H9 (cell line): Measurements from ENCODE around the gene CYP24A1. TPM values are rescaled to one million over a fixed set of nuclear protein-coding genes. Genes with fewer than 3 reads are reported as not detected.

ENCODE experiments used
- DNase-seq: peaks from one replicate; pipeline ENCODE4 v3.0.0-alpha.2; 2017
- H2AFZ ChIP-seq: one replicate; pipeline ENCODE4 v1.6.1; 2013; ENCODE audit warnings: mild to moderate bottlenecking, low read length, control low read depth, moderate library complexity
- H2AK5ac ChIP-seq: 2 replicates; pipeline ENCODE4 v1.6.1; 2013; ENCODE audit warnings: low read length, control low read depth, mixed read lengths; ENCODE audit not compliant: insufficient read length
- H2BK120ac ChIP-seq: one replicate; pipeline ENCODE4 v1.6.1; 2013; ENCODE audit warnings: low read depth, mild to moderate bottlenecking, low read length, control low read depth, inconsistent platforms; ENCODE audit not compliant: poor library complexity, severe bottlenecking
- H2BK12ac ChIP-seq: 2 replicates; pipeline ENCODE4 v1.6.1; 2013; ENCODE audit warnings: low read length, control low read depth, mixed read lengths, low read depth; ENCODE audit not compliant: insufficient read length
- H2BK15ac ChIP-seq: 2 replicates; pipeline ENCODE4 v1.6.1; 2013; ENCODE audit warnings: low read depth, low read length, control low read depth
- H2BK20ac ChIP-seq: one replicate; pipeline ENCODE4 v1.6.1; 2013; ENCODE audit warnings: low read depth, mild to moderate bottlenecking, low read length, control low read depth, inconsistent platforms; ENCODE audit not compliant: poor library complexity, severe bottlenecking
- H2BK5ac ChIP-seq: 2 replicates; pipeline ENCODE4 v1.6.1; 2013; ENCODE audit warnings: low read length, control low read depth, mixed read lengths; ENCODE audit not compliant: insufficient read length
- H3K14ac ChIP-seq: 2 replicates; pipeline ENCODE4 v1.6.1; 2013; ENCODE audit warnings: low read length, control low read depth; ENCODE audit not compliant: insufficient read depth
- H3K18ac ChIP-seq: 2 replicates; pipeline ENCODE4 v1.6.1; 2013; ENCODE audit warnings: low read depth, mild to moderate bottlenecking, mixed read lengths, low read length, control low read depth; ENCODE audit not compliant: insufficient read length
- H3K23ac ChIP-seq: 2 replicates; pipeline ENCODE4 v1.6.1; 2013; ENCODE audit warnings: low read length, control low read depth, mixed read lengths, low read depth; ENCODE audit not compliant: insufficient read length
- H3K23me2 ChIP-seq: 2 replicates; pipeline ENCODE4 v1.6.1; 2013; ENCODE audit warnings: low read depth, mild to moderate bottlenecking, mixed read lengths, low read length, control low read depth; ENCODE audit not compliant: insufficient read length, poor library complexity, severe bottlenecking
- H3K27ac ChIP-seq: 2 replicates; pipeline ENCODE4 v1.5.1; 2013; ENCODE audit warnings: low read length, control low read depth, mixed read lengths, low read depth; ENCODE audit not compliant: insufficient read length
- H3K27me3 ChIP-seq: 2 replicates; pipeline ENCODE4 v1.6.1; 2013; ENCODE audit warnings: low read length, control low read depth, inconsistent platforms; ENCODE audit not compliant: insufficient read depth
- H3K4ac ChIP-seq: 2 replicates; pipeline ENCODE4 v1.6.1; 2013; ENCODE audit warnings: low read depth, mild to moderate bottlenecking, control low read depth, inconsistent platforms, low read length, moderate library complexity
- H3K4me1 ChIP-seq: 2 replicates; pipeline ENCODE4 v1.6.1; 2013; ENCODE audit warnings: low read length, control low read depth, inconsistent platforms; ENCODE audit not compliant: insufficient read depth
- H3K4me2 ChIP-seq: 2 replicates; pipeline ENCODE4 v1.6.1; 2013; ENCODE audit warnings: low read length, control low read depth, mixed read lengths; ENCODE audit not compliant: insufficient read length, insufficient read depth
- H3K56ac ChIP-seq: 2 replicates; pipeline ENCODE4 v1.6.1; 2013; ENCODE audit warnings: low read depth, mild to moderate bottlenecking, mixed read lengths, low read length, control low read depth; ENCODE audit not compliant: insufficient read length
- H3K79me1 ChIP-seq: 2 replicates; pipeline ENCODE4 v1.6.1; 2013; ENCODE audit warnings: low read depth, mild to moderate bottlenecking, moderate library complexity, low read length, control low read depth, inconsistent platforms; ENCODE audit not compliant: insufficient read depth, poor library complexity, severe bottlenecking
- H3K79me2 ChIP-seq: 2 replicates; pipeline ENCODE4 v1.6.1; 2013; ENCODE audit warnings: low read length, control low read depth, inconsistent platforms; ENCODE audit not compliant: insufficient read depth
- H3K9ac ChIP-seq: 2 replicates; pipeline ENCODE4 v1.6.1; 2013; ENCODE audit warnings: low read length, control low read depth, mixed read lengths; ENCODE audit not compliant: insufficient read length; ENCODE audit errors: extremely low read depth
- H3K9me3 ChIP-seq: one replicate; pipeline ENCODE4 v1.6.1; 2013; ENCODE audit warnings: low read depth, low read length, inconsistent platforms; ENCODE audit not compliant: control insufficient read depth
- H3T11ph ChIP-seq: one replicate; pipeline ENCODE4 v1.6.1; 2013; ENCODE audit warnings: mild to moderate bottlenecking, low read length, control low read depth, inconsistent platforms
- H4K20me1 ChIP-seq: one replicate; pipeline ENCODE4 v1.6.1; 2013; ENCODE audit not compliant: control insufficient read depth, insufficient read length, insufficient read depth
- H4K5ac ChIP-seq: 2 replicates; pipeline ENCODE4 v1.6.1; 2013; ENCODE audit warnings: low read depth, mild to moderate bottlenecking, mixed read lengths, low read length, control low read depth; ENCODE audit not compliant: insufficient read length
- H4K8ac ChIP-seq: replicated peaks from 2 replicates; pipeline ENCODE4 v1.6.1; 2013; ENCODE audit warnings: low read length, control low read depth, mixed read lengths, low read depth; ENCODE audit not compliant: insufficient read length
- H4K91ac ChIP-seq: 2 replicates; pipeline ENCODE4 v1.6.1; 2013; ENCODE audit warnings: low read depth, mild to moderate bottlenecking, moderate library complexity, mixed read lengths, low read length, control low read depth; ENCODE audit not compliant: insufficient read length
- H3K27ac Mint-ChIP-seq, 3 experiments: 2 replicates in 2 of 3; 3 replicates in 1 of 3; pipeline ENCODE4 v1.8.0; 2020 to 2021; ENCODE audit warnings: mixed read lengths in 3 of 3, mild to moderate bottlenecking in 1 of 3, moderate library complexity in 1 of 3
- H3K27me3 Mint-ChIP-seq: 2 replicates; pipeline ENCODE4 v1.8.0; 2021; ENCODE audit warnings: low read depth, mild to moderate bottlenecking, moderate library complexity, mixed read lengths
- H3K36me3 Mint-ChIP-seq, 3 experiments: 2 replicates in 2 of 3; 3 replicates in 1 of 3; pipeline ENCODE4 v1.8.0; 2020 to 2021; ENCODE audit warnings: low read depth in 3 of 3, mixed read lengths in 3 of 3; ENCODE audit not compliant: insufficient read depth in 1 of 3
- H3K4me1 Mint-ChIP-seq, 2 experiments: 2 replicates each; pipeline ENCODE4 v1.8.0; 2020; ENCODE audit warnings: mixed read lengths in 2 of 2
- H3K4me3 Mint-ChIP-seq, 2 experiments: 2 replicates in 1 of 2; 3 replicates in 1 of 2; pipeline ENCODE4 v1.8.0; 2020 to 2021; ENCODE audit warnings: mild to moderate bottlenecking in 2 of 2, mixed read lengths in 2 of 2, moderate library complexity in 1 of 2
- H3K9me3 Mint-ChIP-seq, 2 experiments: 2 replicates in 1 of 2; 3 replicates in 1 of 2; pipeline ENCODE4 v1.8.0; 2020; ENCODE audit warnings: mild to moderate bottlenecking in 2 of 2, mixed read lengths in 2 of 2, moderate library complexity in 1 of 2
- CTCF ChIP-seq: fragments of 200-600 bp; sonication (generic); conservative IDR thresholded peaks from 3 replicates; pipeline ENCODE4 v1.8.0; 2021; ENCODE audit warnings: antibody characterized with exemption, mild to moderate bottlenecking
- WGBS: extraction: QIAGEN DNeasy Blood & Tissue Kit; methylation state at CpG from one replicate; pipeline ENCODE4 v1.1.7; 2013; ENCODE audit warnings: missing lambda C conversion rate, low lambda C conversion rate, mixed read lengths; ENCODE audit not compliant: insufficient read length; ENCODE audit errors: extremely low coverage; 5-methylcytosine and 5-hydroxymethylcytosine counted together
- total RNA-seq: library from RNA; stranded (reverse); gene quantifications from 2 replicates; pipeline ENCODE4 v1.2.1, GENCODE V29; 2021

Gene CYP24A1
- total RNA-seq, 1 experiment from 2014 or later = not detected

GRCh38 chr20:54156981-54157835, 16.6 kb downstream of the CYP24A1 start:
- no peak for TF ChIP-seq CTCF
- Mint-ChIP-seq H3K36me3 (no peaks in the 10 kb centered on the region), H3K4me1 (no peaks in the 10 kb centered on the region), H3K9me3 (no peaks in the 10 kb centered on the region), H3K27me3 (no peaks in the 10 kb centered on the region), H3K27ac (no peak overlapping the region), H3K4me3 (no peak overlapping the region)
- Histone ChIP-seq H3K79me2 (no peaks in the 10 kb centered on the region), H2AFZ (no peak overlapping the region), H3K56ac (no peak overlapping the region), H2BK15ac (no peak overlapping the region), H2BK20ac (no peak overlapping the region), H3K79me1 (no peaks in the 10 kb centered on the region), H4K5ac (no peak overlapping the region), H3K18ac (no peak overlapping the region), H3K27me3 (no peaks in the 10 kb centered on the region), H3K4ac (no peak overlapping the region), H3K9ac (no peak overlapping the region), H4K8ac (no peak overlapping the region), H3T11ph (no peak overlapping the region), H2BK12ac (no peak overlapping the region), H3K23ac (no peak overlapping the region), H2BK5ac (no peak overlapping the region), H2AK5ac (no peak overlapping the region), H3K9me3 (no peaks in the 10 kb centered on the region), H2BK120ac (no peak overlapping the region), H4K91ac (no peak overlapping the region), H3K27ac (no peak overlapping the region), H3K14ac (no peak overlapping the region), H3K4me2 (no peak overlapping the region), H4K20me1 (no peaks in the 10 kb centered on the region), H3K23me2 (no peaks in the 10 kb centered on the region), H3K4me1 (no peaks in the 10 kb centered on the region)
- WGBS = no CpG with 5 or more reads among the region's 19 CpGs
- DNase-seq = no peak
